T-helper 22 cell (primary cell): ENCODE results near the gene DNAJC5.

Source experiments
- DNase-seq: peaks from one replicate; pipeline ENCODE4 v3.0.0-alpha.2; 2020; ENCODE audit warnings: low read depth

Gene DNAJC5

DNA sequence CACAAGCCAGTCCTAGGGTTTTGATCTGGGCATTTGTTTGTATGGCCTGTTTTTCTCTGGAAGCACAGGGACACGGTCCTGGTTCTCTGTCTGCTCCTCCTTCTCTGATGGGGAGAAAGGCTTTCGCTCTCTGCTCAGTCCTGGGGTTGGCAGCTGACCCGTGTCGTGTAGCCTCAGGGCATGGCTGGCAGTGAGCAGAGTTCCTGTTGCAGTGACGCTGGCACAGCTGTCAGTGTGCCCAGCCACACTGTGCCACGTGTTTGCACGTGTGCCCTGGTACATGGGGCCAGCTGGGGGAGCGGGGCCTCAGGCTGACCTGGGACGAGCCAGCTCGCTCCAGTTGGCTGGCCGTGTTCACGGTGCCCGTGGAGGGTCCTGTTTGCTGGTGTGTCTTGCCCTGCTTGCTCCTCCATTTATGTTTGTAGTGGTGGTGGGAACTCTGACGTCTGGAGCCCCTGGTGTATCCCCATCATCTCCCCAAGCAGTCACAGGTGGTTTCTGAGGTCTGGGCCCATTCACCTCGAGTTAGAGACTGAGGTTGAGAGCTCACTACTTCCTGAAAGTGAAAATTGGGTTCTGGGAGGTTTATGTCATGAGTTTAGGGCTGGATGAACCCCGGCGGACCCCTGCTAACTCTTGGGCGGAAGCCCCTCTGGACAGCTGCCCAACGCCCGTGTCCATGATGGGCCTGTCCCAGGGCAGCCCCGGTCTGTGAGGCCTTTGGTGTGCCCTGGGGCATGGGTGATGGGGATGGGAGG is 10.2 kb upstream of the DNAJC5 start:
- DNase-seq = no peak

DNA sequence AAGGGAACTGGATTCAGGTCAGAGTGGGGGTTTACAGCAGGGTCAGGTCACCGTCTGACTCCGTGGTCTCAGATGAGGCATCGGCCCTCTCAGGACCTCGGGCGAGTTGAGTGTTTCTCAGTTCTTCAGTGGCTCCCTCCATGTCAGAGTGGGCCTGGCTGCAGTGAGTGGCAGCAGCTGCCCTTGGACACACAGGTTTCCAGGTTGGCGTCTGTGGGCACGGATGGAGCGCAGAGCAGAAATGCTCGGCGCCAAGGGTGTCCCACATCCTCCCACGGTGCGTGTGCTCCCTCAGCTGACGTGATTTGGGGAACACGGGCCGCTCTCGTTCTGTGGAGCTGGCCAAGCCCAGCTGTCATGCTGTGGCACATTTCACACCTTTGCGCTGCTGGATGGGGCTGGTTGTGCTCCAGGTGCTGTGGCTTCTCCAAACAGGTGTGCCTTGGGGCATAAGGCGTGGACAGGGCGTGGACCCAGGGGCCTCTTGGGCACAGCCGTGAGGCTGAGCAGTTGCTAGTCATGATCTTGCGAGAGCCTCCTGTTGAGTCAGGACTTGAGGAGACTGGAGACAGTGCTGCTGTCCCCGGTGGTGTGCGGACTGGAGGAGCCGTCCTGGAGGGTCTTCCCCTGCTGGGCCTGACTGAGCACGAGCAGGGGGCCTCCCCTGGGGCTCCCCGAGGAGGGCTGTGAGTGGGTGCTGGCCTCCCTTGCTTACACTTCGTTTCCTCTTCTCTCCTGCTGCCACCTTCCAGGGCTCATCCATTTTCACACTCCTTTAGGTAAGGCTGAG is 9.5 kb upstream of the DNAJC5 start:
- DNase-seq = no peak

DNA sequence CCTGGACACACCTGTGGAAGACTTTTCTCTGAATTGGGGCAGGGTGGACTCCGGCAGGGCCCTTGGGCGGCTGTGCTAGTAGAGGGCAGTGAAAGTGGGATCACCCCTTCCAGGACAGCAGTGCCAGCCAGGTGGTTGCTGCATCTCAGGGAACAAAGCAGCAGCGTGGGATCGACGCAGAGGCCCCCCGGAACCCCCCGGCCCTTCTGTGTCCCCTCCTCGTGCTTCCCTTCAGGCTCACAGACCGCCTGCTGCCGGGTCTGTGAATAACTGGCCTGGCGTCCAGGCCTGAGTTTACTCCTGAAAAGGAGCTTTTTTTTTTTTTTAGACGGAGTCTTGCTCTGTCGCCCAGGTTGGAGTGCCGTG is 8.9 kb upstream of the DNAJC5 start:
- DNase-seq = no peak

DNA sequence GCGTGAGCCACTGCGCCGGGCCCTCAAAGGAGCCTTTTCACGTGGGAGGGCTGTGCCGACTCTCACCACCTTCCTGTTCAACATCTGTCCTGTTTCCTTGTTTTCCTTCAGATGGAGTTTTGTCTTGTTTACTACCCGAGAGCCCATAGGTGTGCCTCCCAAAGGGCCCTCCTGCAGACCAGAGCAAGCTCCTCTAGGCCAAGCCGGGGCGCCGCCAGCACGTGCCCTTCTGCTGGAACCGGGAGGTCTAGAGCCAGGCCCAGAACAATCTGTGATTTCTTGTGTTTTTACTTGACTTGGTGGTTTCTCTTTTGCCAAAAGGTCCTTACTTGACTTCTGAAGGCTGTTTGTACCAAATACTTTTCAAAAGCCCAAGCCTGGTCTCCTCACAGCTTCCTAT is 8.0 kb upstream of the DNAJC5 start:
- no peak for DNase-seq

- DNase-seq = no peak
Measured at GRCh38 chr20:63889241-63890200, 5.4 kb upstream of the DNAJC5 start.

- DNase-seq = no peak
Measured at GRCh38 chr20:63890201-63890576, 4.7 kb upstream of the DNAJC5 start.

- no peak for DNase-seq
Measured at GRCh38 chr20:63890616-63891015, 4.3 kb upstream of the DNAJC5 start.

DNA sequence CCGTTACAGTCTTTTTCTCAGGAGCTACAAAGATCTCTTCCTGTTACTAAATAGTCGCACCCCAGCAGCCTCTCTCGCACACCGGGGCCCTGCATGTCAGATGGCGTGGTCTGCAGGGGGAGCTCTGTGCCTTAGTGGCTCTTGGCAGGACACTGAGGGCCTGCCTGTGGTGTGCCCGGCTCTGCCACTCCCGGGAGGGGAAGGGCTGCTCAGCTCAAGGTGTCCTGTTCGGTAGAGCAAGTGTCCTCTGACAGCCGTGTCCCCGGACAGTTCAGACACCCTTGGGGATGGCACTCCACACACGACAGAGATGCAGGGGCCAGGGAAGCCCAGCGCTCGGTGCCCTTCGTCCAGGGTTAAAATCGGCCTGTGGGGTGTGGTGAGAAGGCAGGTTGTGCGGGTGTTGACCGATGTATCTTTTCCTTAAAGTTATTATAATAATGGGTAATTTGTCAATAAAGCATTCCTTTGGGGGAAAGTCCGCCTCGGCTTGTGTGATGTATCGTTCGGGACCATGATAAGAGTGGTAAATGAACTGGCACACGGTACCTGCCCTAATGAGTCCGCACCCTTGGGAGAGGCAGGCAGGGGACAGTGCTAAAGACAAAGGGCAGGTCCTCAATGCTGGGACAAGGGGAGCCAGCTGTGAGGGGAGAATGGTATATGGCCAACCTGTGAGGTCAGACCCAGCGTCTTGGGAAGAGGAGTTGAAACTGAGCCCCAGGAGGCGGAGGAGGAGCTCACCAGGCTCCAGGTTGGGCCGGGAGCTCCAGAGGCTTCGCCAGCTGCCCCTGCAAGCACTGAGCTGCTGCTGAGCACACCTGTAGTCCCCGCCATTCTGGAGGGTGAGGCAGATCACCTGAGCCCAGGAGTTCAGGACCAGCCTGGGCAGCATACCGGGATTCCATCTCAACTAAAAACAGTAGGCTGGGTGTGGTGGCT is 3.6 kb upstream of the DNAJC5 start:
- no peak for DNase-seq

- no peak for DNase-seq
Measured at GRCh38 chr20:63892402-63892801, 2.5 kb upstream of the DNAJC5 start.

GRCh38 chr20:63893999-63894357 is 948 bp upstream of the DNAJC5 start:
- DNase-seq = no peak

DNA sequence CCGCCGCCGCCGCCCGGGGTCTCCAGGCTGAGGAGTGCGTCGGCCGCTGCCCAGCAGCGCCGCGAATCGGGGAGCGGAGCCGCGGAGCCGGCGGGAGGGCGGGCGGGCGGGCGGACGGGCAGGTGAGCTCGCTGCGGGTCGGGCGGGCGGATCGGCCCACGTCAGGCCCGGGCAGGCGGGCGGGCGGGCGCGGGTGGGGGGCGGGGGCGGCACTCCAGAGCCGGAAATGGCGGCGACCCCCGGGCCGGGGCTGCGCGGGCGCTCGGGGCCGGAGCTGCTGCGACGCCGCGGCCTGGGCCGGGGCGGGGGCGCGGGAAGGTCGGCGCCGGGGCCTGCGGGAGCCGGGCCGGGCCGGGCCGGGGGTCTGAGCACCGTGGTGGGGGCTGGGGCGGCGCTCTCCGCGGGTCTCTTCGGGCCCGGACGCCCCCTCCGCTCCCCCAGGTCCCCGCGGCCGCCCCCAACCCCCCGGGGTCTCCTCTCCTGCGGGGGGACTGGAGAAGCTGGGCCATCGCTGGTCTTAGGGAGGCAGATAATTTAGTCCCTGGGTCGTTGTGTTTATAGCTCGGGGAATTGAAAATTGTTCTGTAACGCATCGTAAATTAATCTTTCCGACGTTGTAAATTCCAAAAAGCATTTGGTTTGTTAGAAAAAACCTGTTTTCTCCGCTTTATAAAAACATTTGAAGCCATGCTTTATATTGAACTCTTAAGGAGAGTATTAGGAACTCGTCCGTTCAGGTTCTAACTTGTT is 451 bp downstream of the DNAJC5 start:
- no peak for DNase-seq

DNA sequence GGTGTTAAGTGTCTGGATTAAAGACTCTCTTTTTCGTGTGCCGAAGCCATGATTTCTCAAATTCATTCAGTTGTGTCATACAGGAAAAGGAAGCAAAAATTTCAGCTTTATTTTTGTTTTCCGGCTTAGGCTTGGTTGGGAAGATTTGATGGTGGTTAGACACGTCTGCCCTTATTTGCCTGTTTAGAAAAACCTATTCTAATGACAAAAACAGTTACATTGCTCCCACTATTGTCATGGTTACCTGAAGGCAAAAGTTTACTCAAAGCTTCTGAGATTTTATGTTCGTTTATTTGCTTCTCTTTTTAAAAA is 982 bp downstream of the DNAJC5 start:
- DNase-seq = no peak

GRCh38 chr20:63896264-63897105 is 1.6 kb downstream of the DNAJC5 start:
- DNase-seq = no peak

- DNase-seq = no peak
Measured at GRCh38 chr20:63897978-63898561, 3.1 kb downstream of the DNAJC5 start.

- no peak for DNase-seq
Measured at GRCh38 chr20:63898882-63899558, 4.1 kb downstream of the DNAJC5 start.

DNA sequence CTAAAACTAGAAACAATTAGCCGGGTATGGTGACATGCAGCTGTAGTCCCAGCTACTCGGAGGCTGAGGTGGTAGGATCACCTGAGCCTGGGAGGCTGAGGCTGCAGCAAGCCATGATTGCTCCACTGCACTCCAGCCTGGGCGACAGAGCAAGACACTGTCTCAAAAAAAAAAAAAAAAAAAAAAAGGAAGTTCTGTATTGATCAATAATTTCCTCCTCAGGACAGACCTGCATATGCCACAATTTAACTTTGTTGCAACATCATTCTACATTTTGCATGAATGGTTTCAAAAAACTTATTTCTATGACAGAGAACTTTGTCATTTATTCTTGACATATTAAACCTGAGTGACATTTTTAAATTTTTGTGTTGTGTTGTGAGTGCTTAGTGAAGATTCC is 5.5 kb downstream of the DNAJC5 start:
- DNase-seq = no peak

- DNase-seq = no peak
Measured at GRCh38 chr20:63903796-63904561, 9.1 kb downstream of the DNAJC5 start.

GRCh38 chr20:63908008-63908682 is 13.2 kb downstream of the DNAJC5 start:
- DNase-seq = no peak
